DMS153 treated with DMSO at 0.1 percent for 48 hours (cell line): Measurements from ENCODE around the gene MYO5A.

Experiments used
- DNase-seq: peaks from one replicate; lab custom pipeline; 2025; ENCODE audit not compliant: unreplicated experiment; lab: John Stamatoyannopoulos, UW

The MYO5A gene

GRCh38 chr15:52276256-52276770, 252.4 kb downstream of the MYO5A start:
- DNase-seq = no peak

GRCh38 chr15:52263563-52264282, 265.0 kb downstream of the MYO5A start:
- no peak for DNase-seq

GRCh38 chr15:52262364-52262763, 266.3 kb downstream of the MYO5A start:
- DNase-seq = no peak

- DNase-seq = no peak
These were observed 267.0 kb downstream of the MYO5A start for GRCh38 chr15:52261498-52262242.

GRCh38 chr15:52261026-52261425, 267.7 kb downstream of the MYO5A start:
- DNase-seq = no peak

- no peak for DNase-seq
These were observed 269.2 kb downstream of the MYO5A start for GRCh38 chr15:52259503-52259902.

- no peak for DNase-seq
These were observed 270.2 kb downstream of the MYO5A start for GRCh38 chr15:52258461-52258860.

GRCh38 chr15:52257734-52258062, 271.0 kb downstream of the MYO5A start:
- DNase-seq = peak; percentile 2
